HPDE6-E6E7 (cell line): ENCODE measurements around the gene DIPK1A.

Experiments used
- DNase-seq: peaks from one replicate; pipeline ENCODE4 v3.0.0; 2011; ENCODE audit warnings: missing footprints; ENCODE audit errors: extremely low spot score

DIPK1A gene

DNA sequence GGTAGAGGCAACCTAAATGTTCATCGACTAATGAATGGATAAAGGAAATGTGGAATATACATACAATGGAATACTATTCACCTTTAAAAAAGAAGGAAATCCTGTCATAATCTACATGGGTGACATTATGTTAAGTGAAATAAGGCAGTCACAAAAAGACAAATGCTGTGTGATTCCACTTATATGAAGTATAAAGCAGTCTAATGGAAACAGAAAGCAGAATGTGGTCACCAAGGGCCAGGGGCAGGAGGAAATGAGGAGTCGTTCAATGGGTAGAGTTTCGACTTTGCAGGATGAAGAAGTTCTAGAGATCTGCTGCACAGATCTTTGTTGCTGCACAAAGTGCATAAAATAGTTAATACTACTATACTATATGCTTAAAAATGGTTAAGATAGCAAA, 7.8 kb downstream of the DIPK1A start:
- DNase-seq: no peak

- DNase-seq: no peak
These were observed 8.5 kb downstream of the DIPK1A start for GRCh38 chr1:92952714-92953113.

DNA sequence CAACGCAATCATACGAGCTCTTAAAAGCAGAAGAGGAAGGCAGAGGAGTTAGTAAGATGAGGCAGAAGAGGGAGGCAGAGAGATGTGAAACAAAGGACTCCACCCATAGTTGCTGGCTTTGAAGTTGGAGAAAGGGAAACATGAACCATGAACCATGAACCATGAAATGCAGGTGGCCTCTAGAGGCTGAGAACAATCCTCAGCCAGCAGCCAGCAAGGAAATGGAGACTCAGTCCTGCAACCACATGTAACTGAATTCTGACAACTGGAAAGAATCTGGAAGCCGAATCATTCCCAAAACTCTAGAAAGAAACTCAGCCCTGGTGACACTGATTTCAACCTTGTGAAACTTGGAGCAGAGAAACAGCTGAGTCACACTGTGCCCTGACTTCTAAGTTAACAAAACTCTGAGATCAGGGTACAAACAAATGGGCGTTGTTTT, 10.1 kb downstream of the DIPK1A start:
- no peak for DNase-seq

DNA sequence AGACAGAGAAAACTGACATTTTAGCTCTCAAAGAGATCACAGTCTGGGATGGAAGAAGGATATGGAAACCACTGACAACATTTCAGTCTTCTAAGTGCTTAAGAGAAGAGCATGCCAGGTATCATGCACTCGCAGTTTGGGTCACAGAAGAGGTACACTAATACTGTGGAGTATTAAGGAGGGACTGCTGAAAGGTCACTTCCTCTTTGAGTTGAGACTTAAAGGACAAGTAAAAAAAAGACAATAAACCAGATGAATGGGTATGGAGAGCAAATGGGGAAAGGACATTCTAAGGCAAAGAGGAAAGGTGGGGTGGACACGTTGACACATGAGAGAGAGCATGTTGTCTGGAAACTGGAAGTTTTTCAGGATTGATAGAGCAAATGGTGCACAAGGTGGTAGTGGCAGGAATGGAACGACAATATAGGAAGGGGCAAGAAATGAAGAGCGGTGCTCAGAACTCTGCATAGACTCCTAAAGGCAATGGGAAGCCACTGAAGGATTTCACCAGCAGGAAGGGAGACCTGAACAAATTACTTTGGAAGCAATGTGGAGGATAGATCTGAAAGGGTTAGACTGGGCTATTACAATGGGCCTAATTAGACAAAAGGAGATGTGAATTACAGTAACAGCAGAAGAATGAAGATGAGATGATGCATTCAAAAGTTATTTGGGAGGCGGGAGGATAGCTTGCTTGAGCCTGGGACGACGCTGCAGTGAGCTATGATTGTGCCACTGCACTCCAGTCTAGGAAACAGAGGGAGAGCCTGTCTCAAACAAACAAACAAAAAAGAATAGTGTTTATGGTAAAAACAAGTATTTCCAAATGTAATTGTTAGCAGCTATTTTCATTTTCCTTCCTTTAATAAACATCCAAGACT, 11.1 kb downstream of the DIPK1A start:
- no peak for DNase-seq

GRCh38 chr1:92948071-92948470, 13.2 kb downstream of the DIPK1A start:
- DNase-seq: no peak

DNA sequence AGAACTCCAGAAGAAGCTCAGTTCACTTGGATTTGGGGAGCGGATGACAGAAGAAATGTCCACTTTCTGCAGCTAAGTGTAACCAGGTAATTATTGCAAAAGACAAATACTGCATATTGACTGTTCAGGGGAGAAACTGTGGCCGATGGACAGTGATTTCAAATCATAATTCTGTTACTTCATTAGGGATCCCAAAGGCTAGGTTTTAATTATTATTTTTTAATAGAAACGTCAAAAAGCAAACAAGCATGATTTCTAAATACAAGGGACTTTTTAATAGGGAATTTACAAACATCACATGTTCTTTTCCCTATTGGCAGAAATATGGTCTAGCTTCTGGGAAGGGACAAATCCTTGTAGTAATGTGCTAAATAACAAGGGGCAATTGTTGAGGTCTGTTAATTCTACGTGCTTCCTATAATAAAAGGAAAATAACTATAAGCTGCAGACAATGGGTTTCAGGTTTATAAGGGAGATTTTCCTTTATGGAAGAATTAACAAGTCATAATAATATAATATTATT, 15.5 kb downstream of the DIPK1A start:
- no peak for DNase-seq

DNA sequence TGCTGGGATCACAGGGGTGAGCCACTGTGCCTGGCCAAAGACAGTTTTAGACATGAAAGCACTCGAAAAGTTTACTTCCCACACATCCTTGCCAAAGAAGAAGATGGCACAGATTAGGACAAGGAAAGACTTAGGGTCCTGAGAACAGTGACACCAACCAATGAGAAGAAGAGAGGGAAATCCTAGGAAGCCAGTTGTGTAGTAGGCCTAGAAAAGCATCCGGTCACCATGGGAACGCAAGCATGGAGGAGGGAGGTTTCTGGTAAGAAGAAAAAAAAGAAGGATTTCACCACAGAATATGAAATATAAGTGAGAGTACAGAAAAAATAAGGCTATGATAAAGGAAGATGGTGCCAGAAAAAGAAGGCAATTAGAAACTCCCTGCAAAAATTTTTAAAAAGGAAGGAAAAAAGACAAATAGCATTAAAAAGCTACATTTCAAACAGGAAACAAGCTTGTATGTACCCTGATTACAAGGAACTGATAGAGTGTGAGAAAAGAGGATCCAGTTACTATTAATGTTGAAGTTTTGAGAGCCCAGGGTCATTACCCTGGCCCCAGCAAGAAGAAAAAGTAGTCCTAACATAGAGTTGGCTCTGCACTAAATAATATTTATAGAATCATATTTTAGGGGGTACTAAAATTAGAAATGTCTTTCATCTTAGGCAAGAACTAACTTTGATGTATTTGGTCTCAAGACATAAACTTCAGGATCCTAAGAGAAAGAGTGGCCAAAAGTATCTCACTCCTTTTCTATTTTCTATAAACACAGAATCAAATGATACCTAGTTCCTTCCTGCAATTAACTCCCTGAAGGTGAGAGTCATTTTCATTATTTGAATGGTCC, 16.1 kb downstream of the DIPK1A start:
- DNase-seq: no peak

DNA sequence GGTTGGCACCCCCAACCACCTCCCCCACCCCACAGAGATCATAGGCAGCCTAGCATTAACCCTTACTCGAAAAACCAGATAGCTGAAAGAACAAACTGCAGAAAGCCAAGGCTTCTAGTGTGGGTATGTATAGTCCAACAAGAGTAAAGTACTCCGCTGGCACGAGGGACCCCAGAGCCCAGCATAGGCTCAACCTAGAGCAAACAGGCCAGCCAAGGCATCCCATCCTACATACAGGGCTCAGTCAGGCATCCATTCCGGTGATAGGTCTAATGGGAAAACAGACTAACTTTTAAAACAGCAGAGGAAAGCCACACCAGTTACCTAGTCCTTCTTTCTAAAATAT, 17.8 kb downstream of the DIPK1A start:
- DNase-seq: no peak

DNA sequence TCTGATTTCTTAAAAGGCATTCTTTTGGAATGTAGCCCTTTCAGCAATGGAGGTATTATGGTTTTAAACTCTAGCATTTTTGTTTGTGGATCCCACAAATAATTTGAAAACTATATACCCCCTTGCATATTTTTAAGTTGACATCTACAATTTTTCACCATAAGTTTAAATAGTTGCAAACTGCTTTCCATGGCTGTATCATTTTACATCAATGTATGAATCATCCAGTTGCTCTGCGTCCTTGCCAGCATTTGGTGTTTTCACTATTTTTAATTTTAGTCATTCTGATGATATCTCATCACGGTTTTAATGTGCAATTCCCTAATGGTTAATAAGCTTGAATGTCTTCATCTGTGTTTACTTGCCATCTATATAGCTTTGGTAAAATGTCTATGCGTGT, 20.7 kb downstream of the DIPK1A start:
- no peak for DNase-seq

DNA sequence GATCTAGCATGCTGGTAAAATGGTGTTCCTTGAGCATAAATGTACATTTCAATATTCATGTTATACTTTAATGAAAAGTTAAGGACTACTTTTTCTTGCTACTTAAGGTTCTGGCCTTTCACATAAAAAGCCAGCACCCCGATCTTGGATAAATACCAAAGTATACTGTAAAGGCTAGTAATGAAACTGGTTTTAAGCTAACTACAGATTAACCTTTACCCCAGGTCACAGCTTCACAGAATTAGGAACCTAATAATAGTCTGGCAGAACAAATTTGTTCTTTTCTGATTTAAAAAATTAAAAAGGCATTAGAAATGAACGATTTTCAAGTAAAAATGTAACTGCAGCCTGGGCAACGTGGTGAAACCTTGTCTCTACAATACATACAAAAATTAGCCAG, 23.5 kb downstream of the DIPK1A start:
- DNase-seq: no peak

DNA sequence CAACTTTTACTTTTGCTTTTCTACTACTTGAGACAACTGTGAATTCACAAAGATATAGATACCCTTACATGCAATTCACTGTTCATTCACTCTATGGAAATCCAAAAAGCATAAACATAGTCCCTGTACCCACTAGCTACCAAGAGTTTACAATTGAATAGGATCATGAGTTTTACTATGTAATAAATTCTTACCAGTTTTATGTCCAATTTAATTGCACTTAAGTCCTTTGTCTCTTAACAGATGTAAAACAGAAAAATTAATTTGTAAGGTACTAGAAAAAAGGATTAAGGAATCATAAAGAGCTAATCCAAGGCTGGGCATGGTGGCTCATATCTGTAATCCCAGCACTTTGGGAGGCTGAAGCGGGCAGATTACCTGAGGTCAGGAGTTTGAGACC, 24.4 kb downstream of the DIPK1A start:
- DNase-seq: no peak

GRCh38 chr1:92934395-92935378, 26.6 kb downstream of the DIPK1A start:
- no peak for DNase-seq

- no peak for DNase-seq
These were observed 27.8 kb downstream of the DIPK1A start for GRCh38 chr1:92933459-92933858.

DNA sequence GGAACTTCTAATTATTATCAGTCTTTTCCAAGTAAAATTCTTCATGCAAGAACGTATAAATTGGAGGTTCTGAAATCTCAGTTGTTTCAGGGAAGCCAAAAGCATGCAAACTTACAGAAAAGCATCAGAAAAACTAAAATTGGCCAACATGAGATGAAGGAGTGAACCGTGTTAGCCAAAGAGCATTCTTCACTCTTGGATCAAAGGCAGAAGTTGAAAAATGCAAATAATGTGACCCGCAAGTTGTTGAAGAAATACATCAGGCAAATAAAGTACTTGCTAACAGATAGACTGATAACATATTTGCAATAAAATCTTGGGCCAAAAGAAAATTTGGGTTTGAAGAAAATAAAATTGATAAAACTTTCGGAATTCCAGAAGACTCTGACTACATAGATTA, 29.6 kb downstream of the DIPK1A start:
- no peak for DNase-seq

DNA sequence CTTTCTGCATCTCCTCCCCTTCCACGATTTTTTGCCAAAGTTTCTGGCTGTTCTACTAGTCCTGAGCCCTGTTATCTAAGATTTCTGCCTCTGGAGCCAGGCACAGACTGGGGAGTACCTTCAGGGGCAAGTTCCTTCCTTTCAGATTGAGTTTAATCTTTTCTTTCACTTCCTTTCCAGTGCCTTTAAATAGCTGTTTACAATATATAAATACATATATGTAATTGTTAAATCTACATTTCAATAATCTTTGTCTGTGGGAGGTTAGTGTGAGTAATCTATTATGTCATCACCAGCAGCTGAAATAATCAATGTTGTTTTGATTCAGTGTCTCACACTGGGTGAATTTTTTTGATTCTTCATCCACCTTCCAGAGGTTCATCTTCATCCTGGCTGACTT, 31.8 kb downstream of the DIPK1A start:
- DNase-seq: no peak

DNA sequence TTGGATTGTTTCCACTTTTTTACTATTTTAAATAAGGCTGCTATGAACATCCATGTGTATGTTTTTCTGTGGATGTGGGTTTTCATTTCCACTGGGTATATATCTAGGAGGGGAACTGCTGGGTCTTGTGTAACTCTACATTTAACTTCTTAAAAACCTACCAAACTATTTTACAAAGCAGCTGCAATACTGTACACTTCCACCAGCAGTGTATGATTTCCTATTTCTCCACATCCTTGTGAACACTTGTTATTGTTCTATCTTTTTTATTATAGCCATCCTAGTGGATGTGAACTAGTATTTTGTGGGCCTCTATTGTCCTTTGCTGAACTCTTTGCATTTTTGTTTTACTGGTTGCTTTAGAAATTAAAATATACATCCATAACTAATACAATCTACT, 33.4 kb downstream of the DIPK1A start:
- DNase-seq: no peak

- no peak for DNase-seq
These were observed 34.4 kb downstream of the DIPK1A start for GRCh38 chr1:92926873-92927272.

- no peak for DNase-seq
These were observed 36.8 kb downstream of the DIPK1A start for GRCh38 chr1:92924501-92924900.

GRCh38 chr1:92923664-92924063, 37.6 kb downstream of the DIPK1A start:
- DNase-seq: no peak

DNA sequence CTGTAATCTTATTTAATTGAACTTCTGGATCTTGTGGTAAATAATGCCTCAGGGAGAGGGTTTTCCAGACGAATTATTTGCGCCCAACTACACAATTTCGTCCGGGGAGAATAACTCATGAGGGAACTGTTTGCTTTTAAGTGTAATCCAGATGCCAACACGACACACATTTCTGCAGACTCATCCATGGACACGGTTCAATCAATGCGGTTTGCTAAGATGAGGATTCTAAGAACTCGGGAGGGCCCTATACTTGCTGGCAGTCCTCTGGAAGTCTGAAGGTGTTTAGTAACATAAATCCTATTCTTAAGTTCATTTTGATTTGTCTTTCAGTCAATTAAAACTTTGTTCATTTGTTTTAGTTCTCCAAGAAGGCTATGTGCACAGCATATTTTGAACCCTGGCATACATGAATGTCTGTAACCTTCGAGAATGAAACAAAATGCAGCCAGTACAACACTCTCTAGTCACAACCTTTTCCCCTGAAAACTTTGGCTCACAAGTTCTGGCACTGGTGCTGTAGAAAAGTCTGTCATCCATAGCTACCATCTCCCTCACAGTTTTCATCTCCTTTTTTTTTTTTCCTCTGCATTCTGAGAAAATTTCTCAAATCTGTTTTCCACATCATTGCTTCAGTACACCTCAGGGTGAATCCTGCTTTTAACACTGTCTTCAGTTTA, 38.8 kb downstream of the DIPK1A start:
- DNase-seq: no peak
